Astrocyte of the spinal cord (primary cell): ENCODE measurements around the gene SETX.

Experiments used
- DNase-seq: peaks from one replicate; pipeline ENCODE4 v3.0.0; 2011; ENCODE audit warnings: low read depth, low spot score
- H3K4me3 ChIP-seq: 2 replicates; pipeline ENCODE4 v1.5.1; 2011; ENCODE audit warnings: low read depth, mild to moderate bottlenecking, low read length, moderate library complexity
- CTCF ChIP-seq: IDR thresholded peaks from 2 replicates; pipeline ENCODE4 v1.5.1; 2012; ENCODE audit warnings: low read depth, mild to moderate bottlenecking, low read length, inconsistent platforms
- in situ Hi-C: cut with HindIII; loops from 2 replicates; pipeline ENCODE4 v1.10.0; 2017; ENCODE audit warnings: low sequenced_read_pairs

Gene SETX

GRCh38 chr9:132235894-132236661 is 118.7 kb downstream of the SETX start:
- peak; percentile 96 for TF ChIP-seq CTCF
- no peak overlapping the region for H3K4me3 ChIP-seq
- DNase-seq: peak; percentile 54
- in situ Hi-C loops: no loop called here

- TF ChIP-seq CTCF: no peak
- DNase-seq: no peak
- in situ Hi-C loops: no loop called here
- no peak overlapping the region for H3K4me3 ChIP-seq
Measured at GRCh38 chr9:132235125-132235524, 119.7 kb downstream of the SETX start.

GRCh38 chr9:132234535-132234934 is 120.3 kb downstream of the SETX start:
- no peak for TF ChIP-seq CTCF
- DNase-seq: no peak
- H3K4me3 ChIP-seq: no peak overlapping the region
- in situ Hi-C loops: no loop called here

- in situ Hi-C loops: no loop called here
- DNase-seq: no peak
- no peak for TF ChIP-seq CTCF
- no peak overlapping the region for H3K4me3 ChIP-seq
Measured at GRCh38 chr9:132233138-132233537, 121.6 kb downstream of the SETX start.

GRCh38 chr9:132232522-132232921 is 122.3 kb downstream of the SETX start:
- no peak overlapping the region for H3K4me3 ChIP-seq
- DNase-seq: no peak
- in situ Hi-C loops: no loop called here
- TF ChIP-seq CTCF: no peak

GRCh38 chr9:132231019-132231701 is 123.6 kb downstream of the SETX start:
- no peak overlapping the region for H3K4me3 ChIP-seq
- no peak for TF ChIP-seq CTCF
- no peak for DNase-seq
- in situ Hi-C loops: no loop called here
